A549 (cell line): ENCODE data around the gene SMIM36. TPM values are rescaled to one million over a fixed set of nuclear protein-coding genes. Genes with fewer than 3 reads are reported as not detected.

Experiments
- ATAC-seq, 2 experiments: fragments of 200-7000 bp in 1 of 2; fragments of >200 bp in 1 of 2; cut with Nextera tagmentation in 1 of 2; cut with Tn5 transposase in 1 of 2; 3 replicates each; pipeline versions ENCODE4 v1.8.0 to v1.9.1; 2018 to 2020; ENCODE audit warnings: mild to moderate bottlenecking in 1 of 2, moderate library complexity in 1 of 2
- CTCF ChIA-PET: fragments of 300-600 bp; sonication (Branson Sonifier 250); formaldehyde crosslinking; extraction: SDS; loops from one replicate; lab custom pipeline; 2021; ENCODE audit warnings: antibody characterized with exemption, inconsistent platforms; lab: Yijun Ruan, JAX
- POLR2A ChIA-PET: fragments of 350-600 bp; formaldehyde crosslinking; extraction: SDS; loops from one replicate; lab custom pipeline; 2021; ENCODE audit warnings: antibody characterized with exemption, inconsistent platforms; lab: Yijun Ruan, JAX
- DNase-seq, 2 experiments: peaks; one replicate each; pipeline versions ENCODE4 v3.0.0 to v3.0.0-alpha.2; 2011 to 2016; ENCODE audit warnings: low read depth in 1 of 2, low spot score in 1 of 2
- FAIRE-seq: peaks from 2 replicates; lab custom pipeline; 2011; peaks lifted over from hg19 to GRCh38; lab: Jason Lieb, UNC
- H3K27ac ChIP-seq, 2 experiments: fragments of >200 bp; sonication (Bioruptor Twin); formaldehyde crosslinking; 3 replicates each; pipeline ENCODE4 v1.5.1; 2016 to 2017
- H3K4me1 ChIP-seq: fragments of >200 bp; sonication (Bioruptor Twin); formaldehyde crosslinking; 3 replicates; pipeline ENCODE4 v1.6.1; 2016
- H3K4me2 ChIP-seq: fragments of >200 bp; sonication (Bioruptor Twin); formaldehyde crosslinking; 3 replicates; pipeline ENCODE4 v1.6.1; 2016
- H3K4me3 ChIP-seq: fragments of >200 bp; sonication (Bioruptor Twin); formaldehyde crosslinking; 3 replicates; pipeline ENCODE4 v1.5.1; 2016
- H3K9me3 ChIP-seq: fragments of >200 bp; sonication (Bioruptor Twin); formaldehyde crosslinking; 3 replicates; pipeline ENCODE4 v1.6.1; 2016
- CBX2 ChIP-seq: fragments of 200-600 bp; sonication (generic); IDR thresholded peaks from 2 replicates; pipeline ENCODE4 v1.6.1; 2016; ENCODE audit warnings: low read depth, mild to moderate bottlenecking, borderline replicate concordance
- CBX8 ChIP-seq: fragments of 200-600 bp; sonication (generic); IDR thresholded peaks from 2 replicates; pipeline ENCODE4 v1.6.1; 2016
- EP300 ChIP-seq, 2 experiments: fragments of >200 bp; sonication (Bioruptor Twin); formaldehyde crosslinking; IDR thresholded peaks; 2 replicates in 1 of 2; 3 replicates in 1 of 2; pipeline ENCODE4 v1.6.1; 2016 to 2017
- ESRRA ChIP-seq: fragments of 150-350 bp; IDR thresholded peaks from 2 replicates; pipeline ENCODE4 v1.6.1; 2014; ENCODE audit warnings: mild to moderate bottlenecking, low read length, borderline replicate concordance
- HOXB5 ChIP-seq: fragments of 250-450 bp; sonication (Bioruptor Pico); IDR thresholded peaks from 2 replicates; pipeline ENCODE4 v1.5.0; 2020; ENCODE audit warnings: mild to moderate bottlenecking, moderate library complexity
- JUN ChIP-seq, 2 experiments: fragments of >200 bp; sonication (Bioruptor Twin); formaldehyde crosslinking; IDR thresholded peaks; 2 replicates in 1 of 2; 3 replicates in 1 of 2; pipeline ENCODE4 v1.6.1; 2016 to 2017
- MAFK ChIP-seq: fragments of 450-650 bp; IDR thresholded peaks from 2 replicates; pipeline ENCODE4 v1.6.1; 2014; ENCODE audit not compliant: partially characterized antibody
- MAZ ChIP-seq: fragments of 150-350 bp; IDR thresholded peaks from 2 replicates; pipeline ENCODE4 v1.6.1; 2014; ENCODE audit warnings: antibody characterized with exemption, low read depth, low read length, borderline replicate concordance
- MYC ChIP-seq: IDR thresholded peaks from 2 replicates; pipeline ENCODE4 v1.6.1; 2012; ENCODE audit warnings: mild to moderate bottlenecking, inconsistent platforms, low read length, improper control_type of control experiment, borderline replicate concordance
- NPAS2 ChIP-seq: fragments of 250-450 bp; sonication (Bioruptor Pico); IDR thresholded peaks from 2 replicates; pipeline ENCODE4 v1.8.0; 2022; ENCODE audit warnings: mild to moderate bottlenecking, moderate library complexity, borderline replicate concordance
- POLR2A ChIP-seq: IDR thresholded peaks from 2 replicates; pipeline ENCODE4 v1.6.1; 2012; ENCODE audit warnings: mild to moderate bottlenecking, low read length
- POLR2AphosphoS2 ChIP-seq: conservative IDR thresholded peaks from 2 replicates; pipeline ENCODE4 v1.6.1; 2012; ENCODE audit warnings: low read length, improper control_type of control experiment, inconsistent platforms
- RCOR1 ChIP-seq: fragments of 150-350 bp; IDR thresholded peaks from 2 replicates; pipeline ENCODE4 v1.6.1; 2014; ENCODE audit warnings: antibody characterized with exemption, low read length, low read depth
- ZC3H11A ChIP-seq: fragments of 450-650 bp; IDR thresholded peaks from 2 replicates; pipeline ENCODE4 v1.6.1; 2014; ENCODE audit warnings: antibody characterized with exemption, mild to moderate bottlenecking
- ZSCAN20 ChIP-seq: fragments of 250-450 bp; sonication (Bioruptor Pico); IDR thresholded peaks from 2 replicates; pipeline ENCODE4 v1.8.0; 2022; ENCODE audit warnings: mild to moderate bottlenecking, moderate library complexity
- WGBS: methylation state at CpG from one replicate; pipeline ENCODE4 v1.1.6; 2017; ENCODE audit errors: missing lambda C conversion rate; 5-methylcytosine and 5-hydroxymethylcytosine counted together
- polyA plus RNA-seq, 4 experiments: library from polyadenylated mRNA; depleted of rRNA in 3 of 4; stranded (reverse); fragments of >200 nt; fragmentation: RNase III in 1 of 4; extraction: RNeasy Plus Mini Kit Qiagen cat#74134 plus additional on column Dnase treatment in 1 of 4; gene quantifications; 2 replicates in 3 of 4; 3 replicates in 1 of 4; pipeline ENCODE4 v1.2.3, GENCODE V29; 2011 to 2017
- TF ChIP-seq, protein P1 (sequence below): fragments of 250-450 bp; sonication (Bioruptor Pico); IDR thresholded peaks from 2 replicates; pipeline ENCODE4 v1.5.0; 2020; ENCODE audit warnings: low read depth, mild to moderate bottlenecking, moderate library complexity
- TF ChIP-seq, protein P2 (sequence below): IDR thresholded peaks from 2 replicates; pipeline ENCODE4 v1.6.1; 2012; ENCODE audit warnings: low read depth, borderline replicate concordance
- TF ChIP-seq, protein P3 (sequence below): fragments of 150-350 bp; IDR thresholded peaks from 2 replicates; pipeline ENCODE4 v1.6.1; 2014; ENCODE audit warnings: low read depth, mild to moderate bottlenecking, low read length
- TF ChIP-seq, protein P4 (sequence below): IDR thresholded peaks from 2 replicates; pipeline ENCODE4 v1.6.1; 2012
- TF ChIP-seq, protein P5 (sequence below): fragments of 250-450 bp; sonication (Bioruptor Pico); IDR thresholded peaks from 2 replicates; pipeline ENCODE4 v1.5.0; 2021; ENCODE audit warnings: mild to moderate bottlenecking, moderate library complexity, borderline replicate concordance
- TF ChIP-seq, protein P6 (sequence below): fragments of 450-650 bp; IDR thresholded peaks from 2 replicates; pipeline ENCODE4 v1.6.1; 2014; ENCODE audit warnings: antibody characterized with exemption

Gene SMIM36
- polyA plus RNA-seq, 2 of the 4 experiments (the other 2 are of a cell fraction): not detected

DNA sequence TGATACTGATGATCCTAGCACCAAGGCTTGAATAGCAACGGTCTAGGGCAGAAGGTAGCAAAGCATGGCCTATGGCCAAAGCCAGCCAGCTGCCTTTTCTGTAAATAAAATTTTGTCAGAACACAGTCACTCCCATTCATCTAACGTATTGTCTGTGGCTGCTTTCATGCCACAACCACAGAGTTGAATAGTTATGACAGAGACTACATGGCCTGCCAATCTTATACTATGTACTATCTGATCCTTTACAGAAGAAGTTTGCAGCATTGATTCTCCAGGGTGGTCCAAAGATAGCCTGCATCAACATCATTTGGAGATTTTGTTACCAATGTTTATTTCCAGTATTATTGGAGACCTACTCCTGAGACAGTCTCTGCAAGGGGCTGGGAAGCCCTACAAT, 69.7 kb downstream of the SMIM36 start:
- 44% methylated on average over 2 of the region's 2 CpGs for WGBS
- Histone ChIP-seq H3K27ac (peak overlapping the region; percentile 49 to 79), H3K9me3 (no peaks in the 10 kb centered on the region), H3K4me3 (no peak overlapping the region), H3K4me1 (peaks cover 57% of the 10 kb centered on the region), H3K4me2 (no peak overlapping the region)
- ChIA-PET CTCF (interaction anchor here (1.1 to 2.0 kb wide), 4 partner anchors 10 to 73 kb away, joined by 3 to 8 read pairs (median 6); no protein-coding TSS in a partner anchor), POLR2A (no interaction called here)
- TF ChIP-seq, protein P1, sequence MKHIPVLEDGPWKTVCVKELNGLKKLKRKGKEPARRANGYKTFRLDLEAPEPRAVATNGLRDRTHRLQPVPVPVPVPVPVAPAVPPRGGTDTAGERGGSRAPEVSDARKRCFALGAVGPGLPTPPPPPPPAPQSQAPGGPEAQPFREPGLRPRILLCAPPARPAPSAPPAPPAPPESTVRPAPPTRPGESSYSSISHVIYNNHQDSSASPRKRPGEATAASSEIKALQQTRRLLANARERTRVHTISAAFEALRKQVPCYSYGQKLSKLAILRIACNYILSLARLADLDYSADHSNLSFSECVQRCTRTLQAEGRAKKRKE (CRISPR knock-in tag): no peak
- no peak for TF ChIP-seq JUN (IDR thresholded peaks at IDR 0.05)
- no peak for TF ChIP-seq EP300 (IDR thresholded peaks at IDR 0.05)
- TF ChIP-seq CBX2: no peak
- TF ChIP-seq ZSCAN20 (CRISPR knock-in tag): no peak
- no peak for TF ChIP-seq MAZ
- TF ChIP-seq, protein P2, sequence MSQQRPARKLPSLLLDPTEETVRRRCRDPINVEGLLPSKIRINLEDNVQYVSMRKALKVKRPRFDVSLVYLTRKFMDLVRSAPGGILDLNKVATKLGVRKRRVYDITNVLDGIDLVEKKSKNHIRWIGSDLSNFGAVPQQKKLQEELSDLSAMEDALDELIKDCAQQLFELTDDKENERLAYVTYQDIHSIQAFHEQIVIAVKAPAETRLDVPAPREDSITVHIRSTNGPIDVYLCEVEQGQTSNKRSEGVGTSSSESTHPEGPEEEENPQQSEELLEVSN: no peak
- TF ChIP-seq, protein P3, sequence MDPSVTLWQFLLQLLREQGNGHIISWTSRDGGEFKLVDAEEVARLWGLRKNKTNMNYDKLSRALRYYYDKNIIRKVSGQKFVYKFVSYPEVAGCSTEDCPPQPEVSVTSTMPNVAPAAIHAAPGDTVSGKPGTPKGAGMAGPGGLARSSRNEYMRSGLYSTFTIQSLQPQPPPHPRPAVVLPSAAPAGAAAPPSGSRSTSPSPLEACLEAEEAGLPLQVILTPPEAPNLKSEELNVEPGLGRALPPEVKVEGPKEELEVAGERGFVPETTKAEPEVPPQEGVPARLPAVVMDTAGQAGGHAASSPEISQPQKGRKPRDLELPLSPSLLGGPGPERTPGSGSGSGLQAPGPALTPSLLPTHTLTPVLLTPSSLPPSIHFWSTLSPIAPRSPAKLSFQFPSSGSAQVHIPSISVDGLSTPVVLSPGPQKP: no peak
- TF ChIP-seq POLR2A: no peak
- no peak for TF ChIP-seq POLR2AphosphoS2
- no peak for TF ChIP-seq MAFK
- TF ChIP-seq, protein P4, sequence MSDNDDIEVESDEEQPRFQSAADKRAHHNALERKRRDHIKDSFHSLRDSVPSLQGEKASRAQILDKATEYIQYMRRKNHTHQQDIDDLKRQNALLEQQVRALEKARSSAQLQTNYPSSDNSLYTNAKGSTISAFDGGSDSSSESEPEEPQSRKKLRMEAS: no peak
- TF ChIP-seq MYC: no peak
- TF ChIP-seq HOXB5: no peak
- FAIRE-seq: no peak
- DNase-seq: no peak
- ATAC-seq: no peak; a peak in 1 of 6 replicates

DNA sequence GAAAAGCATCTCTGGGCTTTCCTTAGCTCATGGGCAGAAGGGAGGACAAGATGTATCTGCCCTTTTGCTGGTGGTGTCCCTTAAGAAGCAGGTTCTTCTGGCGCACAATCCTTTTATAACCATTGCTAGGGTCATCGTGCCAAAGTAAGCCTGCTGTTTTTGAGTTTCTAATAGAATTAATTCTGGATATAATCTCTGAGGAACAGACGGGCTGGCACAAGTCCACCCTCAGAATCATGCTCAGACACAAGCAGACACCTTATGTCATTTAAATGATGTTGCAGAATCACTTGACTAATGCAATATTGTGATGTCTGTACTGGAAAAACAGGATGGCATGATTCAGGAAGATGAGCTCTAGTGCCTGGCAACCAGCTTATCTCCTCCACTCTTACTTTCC, 70.9 kb downstream of the SMIM36 start:
- POLR2A ChIA-PET: interaction anchor here (1.0 kb wide), 1 partner anchor 15 kb away, joined by 3 read pairs; no protein-coding TSS in a partner anchor
- TF ChIP-seq ZC3H11A: no peak
- TF ChIP-seq NPAS2 (CRISPR knock-in tag): no peak
- TF ChIP-seq, protein P5, sequence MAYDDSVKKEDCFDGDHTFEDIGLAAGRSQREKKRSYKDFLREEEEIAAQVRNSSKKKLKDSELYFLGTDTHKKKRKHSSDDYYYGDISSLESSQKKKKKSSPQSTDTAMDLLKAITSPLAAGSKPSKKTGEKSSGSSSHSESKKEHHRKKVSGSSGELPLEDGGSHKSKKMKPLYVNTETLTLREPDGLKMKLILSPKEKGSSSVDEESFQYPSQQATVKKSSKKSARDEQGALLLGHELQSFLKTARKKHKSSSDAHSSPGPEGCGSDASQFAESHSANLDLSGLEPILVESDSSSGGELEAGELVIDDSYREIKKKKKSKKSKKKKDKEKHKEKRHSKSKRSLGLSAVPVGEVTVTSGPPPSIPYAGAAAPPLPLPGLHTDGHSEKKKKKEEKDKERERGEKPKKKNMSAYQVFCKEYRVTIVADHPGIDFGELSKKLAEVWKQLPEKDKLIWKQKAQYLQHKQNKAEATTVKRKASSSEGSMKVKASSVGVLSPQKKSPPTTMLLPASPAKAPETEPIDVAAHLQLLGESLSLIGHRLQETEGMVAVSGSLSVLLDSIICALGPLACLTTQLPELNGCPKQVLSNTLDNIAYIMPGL (CRISPR knock-in tag): no peak
- TF ChIP-seq CBX8: no peak
- TF ChIP-seq, protein P6, sequence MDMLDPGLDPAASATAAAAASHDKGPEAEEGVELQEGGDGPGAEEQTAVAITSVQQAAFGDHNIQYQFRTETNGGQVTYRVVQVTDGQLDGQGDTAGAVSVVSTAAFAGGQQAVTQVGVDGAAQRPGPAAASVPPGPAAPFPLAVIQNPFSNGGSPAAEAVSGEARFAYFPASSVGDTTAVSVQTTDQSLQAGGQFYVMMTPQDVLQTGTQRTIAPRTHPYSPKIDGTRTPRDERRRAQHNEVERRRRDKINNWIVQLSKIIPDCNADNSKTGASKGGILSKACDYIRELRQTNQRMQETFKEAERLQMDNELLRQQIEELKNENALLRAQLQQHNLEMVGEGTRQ: no peak
- no peak for TF ChIP-seq RCOR1
- TF ChIP-seq ESRRA: no peak
- Histone ChIP-seq H3K4me2 (no peak overlapping the region), H3K27ac (peak overlapping the region; percentile 49 to 79; a peak in 4 of 6 replicates), H3K4me3 (no peak overlapping the region), H3K4me1 (peaks cover 49% of the 10 kb centered on the region), H3K9me3 (no peaks in the 10 kb centered on the region)
- DNase-seq (no peak), ATAC-seq (no peak), FAIRE-seq (no peak)
- CTCF ChIA-PET: interaction anchor here (0.7 to 1.5 kb wide), 3 partner anchors 12 to 73 kb away, joined by 3 to 8 read pairs (median 4); no protein-coding TSS in a partner anchor
- 79% methylated on average over 3 of the region's 3 CpGs for WGBS
